Activated naive CD8-positive, alpha-beta T cell treated with anti-CD3 and anti-CD28 coated beads for 36 hours (primary cell): ENCODE results near the gene CDK5RAP3. TPM values are rescaled to one million over a fixed set of nuclear protein-coding genes. Genes with fewer than 3 reads are reported as not detected.

ENCODE experiments used
- DNase-seq: peaks from one replicate; pipeline ENCODE4 v3.0.0; 2021
- H3K27ac Mint-ChIP-seq: one replicate; pipeline ENCODE4 v1.8.0; 2022; ENCODE audit warnings: mild to moderate bottlenecking, moderate library complexity, mixed read lengths
- H3K27me3 Mint-ChIP-seq: one replicate; pipeline ENCODE4 v1.8.0; 2022; ENCODE audit warnings: mild to moderate bottlenecking, mixed read lengths
- H3K36me3 Mint-ChIP-seq: one replicate; pipeline ENCODE4 v1.8.0; 2021; ENCODE audit warnings: mild to moderate bottlenecking, mixed read lengths
- H3K4me1 Mint-ChIP-seq: one replicate; pipeline ENCODE4 v1.8.0; 2021; ENCODE audit warnings: mixed read lengths
- H3K4me3 Mint-ChIP-seq: one replicate; pipeline ENCODE4 v1.8.0; 2022; ENCODE audit warnings: mild to moderate bottlenecking, moderate library complexity, mixed read lengths
- H3K9me3 Mint-ChIP-seq: one replicate; pipeline ENCODE4 v1.8.0; 2022; ENCODE audit warnings: mixed read lengths
- total RNA-seq, 2 experiments: library from RNA; stranded (reverse); gene quantifications; one replicate each; pipeline ENCODE4 v1.2.3, GENCODE V29; 2021

CDK5RAP3 gene
- total RNA-seq, 2 experiments from 2014 or later = 163 to 168 TPM

- Mint-ChIP-seq H3K9me3 (no peaks in the 10 kb centered on the region), H3K27me3 (peaks cover 45% of the 10 kb centered on the region), H3K4me3 (no peak overlapping the region), H3K36me3 (no peaks in the 10 kb centered on the region), H3K4me1 (peaks cover 24% of the 10 kb centered on the region), H3K27ac (no peak overlapping the region)
- DNase-seq = no peak
Observed at GRCh38 chr17:48027322-48027981, 56.5 kb downstream of the CDK5RAP3 start.

GRCh38 chr17:48028736-48029135, 57.8 kb downstream of the CDK5RAP3 start:
- Mint-ChIP-seq H3K9me3 (no peaks in the 10 kb centered on the region), H3K4me1 (peaks cover 19% of the 10 kb centered on the region), H3K36me3 (no peaks in the 10 kb centered on the region), H3K27me3 (peaks cover 35% of the 10 kb centered on the region), H3K27ac (no peak overlapping the region), H3K4me3 (no peak overlapping the region)
- no peak for DNase-seq

DNA sequence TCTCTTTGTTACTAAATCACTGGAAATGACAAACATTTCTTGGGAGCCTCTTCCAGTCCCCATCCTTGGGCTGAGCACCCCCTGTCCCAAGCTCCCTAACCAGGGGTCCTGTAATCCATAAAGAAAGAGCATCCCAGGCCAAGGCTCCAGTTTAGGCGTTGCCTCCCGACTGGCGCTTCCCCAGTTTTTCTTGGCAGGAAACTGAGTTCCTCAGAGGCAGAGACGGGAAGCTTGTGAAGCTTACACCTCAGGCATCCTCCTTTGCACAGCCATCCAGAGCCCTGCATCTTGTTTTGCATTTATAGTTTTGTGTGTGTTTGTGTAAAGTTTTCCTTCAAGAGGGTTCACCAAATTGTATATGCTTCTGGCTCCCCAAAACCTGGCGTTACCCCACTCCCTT, 59.6 kb downstream of the CDK5RAP3 start:
- DNase-seq = no peak
- Mint-ChIP-seq H3K4me3 (no peak overlapping the region), H3K27me3 (peaks cover 24% of the 10 kb centered on the region), H3K36me3 (no peaks in the 10 kb centered on the region), H3K9me3 (no peaks in the 10 kb centered on the region), H3K4me1 (peaks cover 8% of the 10 kb centered on the region), H3K27ac (no peak overlapping the region)

Other genes starting within 250 kb of the CDK5RAP3 start
- gene TBX21, start 237.9 kb upstream of the CDK5RAP3 start, total RNA-seq = 10 to 100 TPM; 61.7 to 61.9 TPM
- gene OSBPL7, start 149.3 kb upstream of the CDK5RAP3 start, total RNA-seq = 10 to 100 TPM; 12.1 to 12.5 TPM
- 10 to 100 TPM; 70.0 to 75.2 TPM for gene MRPL10, start 139.6 kb upstream of the CDK5RAP3 start, total RNA-seq
- gene LRRC46, start 139.4 kb upstream of the CDK5RAP3 start, total RNA-seq = under 1 TPM; 0.46 to 0.68 TPM
- 10 to 100 TPM; 15.3 to 17.1 TPM for gene SCRN2, start 129.8 kb upstream of the CDK5RAP3 start, total RNA-seq
- gene SP6, start 120.0 kb upstream of the CDK5RAP3 start, total RNA-seq = not detected
- gene SP2, start 74.9 kb upstream of the CDK5RAP3 start, total RNA-seq = 10 to 100 TPM; 18.1 to 18.8 TPM
- 10 to 100 TPM; 56.1 to 61.1 TPM for gene PNPO, start 29.5 kb upstream of the CDK5RAP3 start, total RNA-seq
- gene PRR15L, start 13.2 kb upstream of the CDK5RAP3 start, total RNA-seq = not detected
- 1 to 10 TPM; 6.3 to 7.5 TPM for gene COPZ2, start 66.7 kb downstream of the CDK5RAP3 start, total RNA-seq
- 10 to 100 TPM; 99.0 to 99.7 TPM for gene NFE2L1, start 77.2 kb downstream of the CDK5RAP3 start, total RNA-seq
- gene CBX1, start 130.4 kb downstream of the CDK5RAP3 start, total RNA-seq = 10 to 100 TPM; 60.3 to 60.5 TPM
- gene SNX11, start 136.7 kb downstream of the CDK5RAP3 start, total RNA-seq = 10 to 100 TPM; 32.0 to 33.1 TPM